A549 (cell line): ENCODE results near the gene ARPP19. TPM values are rescaled to one million over a fixed set of nuclear protein-coding genes. Genes with fewer than 3 reads are reported as not detected.

ENCODE experiments used
- ATAC-seq, 2 experiments: fragments of 200-7000 bp in 1 of 2; fragments of >200 bp in 1 of 2; cut with Nextera tagmentation in 1 of 2; cut with Tn5 transposase in 1 of 2; 3 replicates each; pipeline versions ENCODE4 v1.8.0 to v1.9.1; 2018 to 2020; ENCODE audit warnings: mild to moderate bottlenecking in 1 of 2, moderate library complexity in 1 of 2
- CTCF ChIA-PET: fragments of 300-600 bp; sonication (Branson Sonifier 250); formaldehyde crosslinking; extraction: SDS; loops from one replicate; lab custom pipeline; 2021; ENCODE audit warnings: antibody characterized with exemption, inconsistent platforms; lab: Yijun Ruan, JAX
- POLR2A ChIA-PET: fragments of 350-600 bp; formaldehyde crosslinking; extraction: SDS; loops from one replicate; lab custom pipeline; 2021; ENCODE audit warnings: antibody characterized with exemption, inconsistent platforms; lab: Yijun Ruan, JAX
- DNase-seq, 2 experiments: peaks; one replicate each; pipeline versions ENCODE4 v3.0.0 to v3.0.0-alpha.2; 2011 to 2016; ENCODE audit warnings: low read depth in 1 of 2, low spot score in 1 of 2
- FAIRE-seq: peaks from 2 replicates; lab custom pipeline; 2011; peaks lifted over from hg19 to GRCh38; lab: Jason Lieb, UNC
- H3K27ac ChIP-seq, 2 experiments: fragments of >200 bp; sonication (Bioruptor Twin); formaldehyde crosslinking; 3 replicates each; pipeline ENCODE4 v1.5.1; 2016 to 2017
- H3K4me1 ChIP-seq: fragments of >200 bp; sonication (Bioruptor Twin); formaldehyde crosslinking; 3 replicates; pipeline ENCODE4 v1.6.1; 2016
- H3K4me2 ChIP-seq: fragments of >200 bp; sonication (Bioruptor Twin); formaldehyde crosslinking; 3 replicates; pipeline ENCODE4 v1.6.1; 2016
- H3K4me3 ChIP-seq: fragments of >200 bp; sonication (Bioruptor Twin); formaldehyde crosslinking; 3 replicates; pipeline ENCODE4 v1.5.1; 2016
- H3K9me3 ChIP-seq: fragments of >200 bp; sonication (Bioruptor Twin); formaldehyde crosslinking; 3 replicates; pipeline ENCODE4 v1.6.1; 2016
- ATOH8 ChIP-seq: fragments of 250-450 bp; sonication (Bioruptor Pico); IDR thresholded peaks from 2 replicates; pipeline ENCODE4 v1.5.0; 2020; ENCODE audit warnings: low read depth, mild to moderate bottlenecking, moderate library complexity
- E2F6 ChIP-seq: IDR thresholded peaks from 2 replicates; pipeline ENCODE4 v1.6.1; 2012; ENCODE audit warnings: low read depth, borderline replicate concordance
- EHMT2 ChIP-seq: fragments of 200-600 bp; sonication (generic); IDR thresholded peaks from 2 replicates; pipeline ENCODE4 v1.6.1; 2016; ENCODE audit warnings: antibody characterized with exemption, low read depth, mild to moderate bottlenecking, moderate library complexity
- EP300 ChIP-seq, 2 experiments: fragments of >200 bp; sonication (Bioruptor Twin); formaldehyde crosslinking; IDR thresholded peaks; 2 replicates in 1 of 2; 3 replicates in 1 of 2; pipeline ENCODE4 v1.6.1; 2016 to 2017
- FOSL2 ChIP-seq, 2 experiments: fragments of 450-650 bp in 1 of 2; fragments of >200 bp in 1 of 2; sonication (Bioruptor Twin) in 1 of 2; formaldehyde crosslinking; IDR thresholded peaks; 2 replicates each; pipeline versions ENCODE4 v1.5.0 to v1.6.1; 2016 to 2020; ENCODE audit warnings: mild to moderate bottlenecking in 1 of 2, moderate library complexity in 1 of 2
- HEYL ChIP-seq: fragments of 250-450 bp; sonication (Bioruptor Pico); IDR thresholded peaks from 2 replicates; pipeline ENCODE4 v1.8.0; 2021; ENCODE audit warnings: mild to moderate bottlenecking, moderate library complexity
- HMGXB4 ChIP-seq: fragments of 250-450 bp; sonication (Bioruptor Pico); IDR thresholded peaks from 2 replicates; pipeline ENCODE4 v1.5.0; 2021; ENCODE audit warnings: mild to moderate bottlenecking, moderate library complexity, borderline replicate concordance
- HOXB13 ChIP-seq: fragments of 250-450 bp; sonication (Bioruptor Pico); IDR thresholded peaks from 2 replicates; pipeline ENCODE4 v1.5.0; 2020; ENCODE audit warnings: low read depth, mild to moderate bottlenecking, moderate library complexity
- HOXB5 ChIP-seq: fragments of 250-450 bp; sonication (Bioruptor Pico); IDR thresholded peaks from 2 replicates; pipeline ENCODE4 v1.5.0; 2020; ENCODE audit warnings: mild to moderate bottlenecking, moderate library complexity
- JUN ChIP-seq, 2 experiments: fragments of >200 bp; sonication (Bioruptor Twin); formaldehyde crosslinking; IDR thresholded peaks; 2 replicates in 1 of 2; 3 replicates in 1 of 2; pipeline ENCODE4 v1.6.1; 2016 to 2017
- JUNB ChIP-seq: fragments of >200 bp; sonication (Bioruptor Twin); formaldehyde crosslinking; IDR thresholded peaks from 2 replicates; pipeline ENCODE4 v1.6.1; 2016
- KDM1A ChIP-seq: fragments of 200-600 bp; sonication (generic); IDR thresholded peaks from 2 replicates; pipeline ENCODE4 v1.6.1; 2016; ENCODE audit warnings: low read depth, mild to moderate bottlenecking
- KDM5A ChIP-seq: fragments of 200-600 bp; sonication (generic); IDR thresholded peaks from 2 replicates; pipeline ENCODE4 v1.6.1; 2016; ENCODE audit warnings: antibody characterized with exemption, mild to moderate bottlenecking
- MAZ ChIP-seq: fragments of 150-350 bp; IDR thresholded peaks from 2 replicates; pipeline ENCODE4 v1.6.1; 2014; ENCODE audit warnings: antibody characterized with exemption, low read depth, low read length, borderline replicate concordance
- MYC ChIP-seq: IDR thresholded peaks from 2 replicates; pipeline ENCODE4 v1.6.1; 2012; ENCODE audit warnings: mild to moderate bottlenecking, inconsistent platforms, low read length, improper control_type of control experiment, borderline replicate concordance
- PBX3 ChIP-seq: IDR thresholded peaks from 2 replicates; pipeline ENCODE4 v1.6.1; 2012
- RAD21 ChIP-seq, 2 experiments: fragments of >200 bp in 1 of 2; sonication (Bioruptor Twin) in 1 of 2; formaldehyde crosslinking in 1 of 2; IDR thresholded peaks in 1 of 2; conservative IDR thresholded peaks in 1 of 2; 2 replicates in 1 of 2; 3 replicates in 1 of 2; pipeline ENCODE4 v1.6.1; 2012 to 2018; ENCODE audit warnings: inconsistent platforms in 1 of 2
- RARB ChIP-seq: fragments of 250-450 bp; sonication (Bioruptor Pico); IDR thresholded peaks from 2 replicates; pipeline ENCODE4 v1.8.0; 2021; ENCODE audit warnings: mild to moderate bottlenecking, moderate library complexity
- REST ChIP-seq: fragments of 200-600 bp; sonication (generic); IDR thresholded peaks from 2 replicates; pipeline ENCODE4 v1.6.1; 2016; ENCODE audit warnings: antibody characterized with exemption, mild to moderate bottlenecking, moderate library complexity
- TFCP2L1 ChIP-seq: fragments of 250-450 bp; sonication (Bioruptor Pico); IDR thresholded peaks from 2 replicates; pipeline ENCODE4 v1.5.0; 2021; ENCODE audit warnings: mild to moderate bottlenecking
- WGBS: methylation state at CpG from one replicate; pipeline ENCODE4 v1.1.6; 2017; ENCODE audit errors: missing lambda C conversion rate; 5-methylcytosine and 5-hydroxymethylcytosine counted together
- polyA plus RNA-seq, 4 experiments: library from polyadenylated mRNA; depleted of rRNA in 3 of 4; stranded (reverse); fragments of >200 nt; fragmentation: RNase III in 1 of 4; extraction: RNeasy Plus Mini Kit Qiagen cat#74134 plus additional on column Dnase treatment in 1 of 4; gene quantifications; 2 replicates in 3 of 4; 3 replicates in 1 of 4; pipeline ENCODE4 v1.2.3, GENCODE V29; 2011 to 2017

ARPP19 gene
- polyA plus RNA-seq, 2 of the 4 experiments (the other 2 are of a cell fraction), result 102 to 192 TPM

GRCh38 chr15:52509500-52510245 is 59.2 kb downstream of the ARPP19 start (continued):
- no peak for TF ChIP-seq REST
- no peak for TF ChIP-seq JUNB
- no peak for TF ChIP-seq MYC
- TF ChIP-seq MAZ, result no peak
- TF ChIP-seq, all 56 proteins: peak for 0

GRCh38 chr15:52506549-52506948 is 62.3 kb downstream of the ARPP19 start:
- DNase-seq, result no peak
- no peak for ATAC-seq
- FAIRE-seq, result no peak
- Histone ChIP-seq H3K4me1 (no peaks in the 10 kb centered on the region), H3K4me3 (no peak overlapping the region), H3K27ac (no peak overlapping the region), H3K4me2 (no peak overlapping the region), H3K9me3 (no peaks in the 10 kb centered on the region)
- WGBS, result 67% methylated on average over 6 of the region's 6 CpGs
- ChIA-PET POLR2A (no interaction called here), CTCF (interaction anchor here (0.7 to 1.5 kb wide), 4 partner anchors 12 to 250 kb away, joined by 3 to 4 read pairs (median 4); no protein-coding TSS in a partner anchor)
- no peak for TF ChIP-seq HMGXB4

GRCh38 chr15:52505151-52505550 is 63.7 kb downstream of the ARPP19 start:
- no peak overlapping the region for H3K4me3 ChIP-seq
- no peak for DNase-seq
- H3K4me2 ChIP-seq, result no peak overlapping the region
- POLR2A ChIA-PET, result no interaction called here
- no peak for ATAC-seq
- TF ChIP-seq JUN (IDR thresholded peaks at IDR 0.05) (no peak), RAD21 (conservative IDR thresholded peaks at IDR 0.05 in 1 of 2, IDR thresholded peaks at IDR 0.05 in 1 of 2) (no peak), PBX3 (no peak), MYC (no peak), FOSL2 (IDR thresholded peaks at IDR 0.05) (no peak), FOSL2 (CRISPR knock-in tag; IDR thresholded peaks at IDR 0.05) (no peak), HOXB13 (CRISPR knock-in tag) (no peak), EHMT2 (no peak), REST (no peak), KDM1A (no peak), TFCP2L1 (CRISPR knock-in tag) (no peak), ATOH8 (CRISPR knock-in tag) (no peak), EP300 (IDR thresholded peaks at IDR 0.05) (no peak), RARB (CRISPR knock-in tag) (no peak), E2F6 (no peak), KDM5A (no peak), HOXB5 (CRISPR knock-in tag) (no peak), HEYL (CRISPR knock-in tag) (no peak)
- no peaks in the 10 kb centered on the region for H3K9me3 ChIP-seq
- WGBS, result 91% methylated on average over 6 of the region's 6 CpGs
- H3K4me1 ChIP-seq, result no peaks in the 10 kb centered on the region
- no peak for FAIRE-seq
- H3K27ac ChIP-seq, result no peak overlapping the region
- CTCF ChIA-PET, result interaction anchor here (0.6 to 0.8 kb wide), 2 partner anchors 10 to 517 kb away, joined by 3 read pairs; no protein-coding TSS in a partner anchor
